Endodermal cell (in vitro differentiated cells): ENCODE measurements around the gene ZNRF3. TPM values are rescaled to one million over a fixed set of nuclear protein-coding genes. Genes with fewer than 3 reads are reported as not detected.

Experiments used
- DNase-seq: peaks from one replicate; pipeline ENCODE4 v3.0.0-alpha.2; 2017
- H3K27ac ChIP-seq: 2 replicates; pipeline ENCODE4 v1.5.1; 2013; ENCODE audit warnings: mild to moderate bottlenecking, low read depth, low read length, moderate library complexity
- H3K27me3 ChIP-seq: 2 replicates; pipeline ENCODE4 v1.6.1; 2013; ENCODE audit warnings: mild to moderate bottlenecking, low read length, moderate library complexity; ENCODE audit not compliant: insufficient read depth, control insufficient read depth, poor library complexity, severe bottlenecking
- H3K36me3 ChIP-seq: 2 replicates; pipeline ENCODE4 v1.7.0; 2013; ENCODE audit warnings: mild to moderate bottlenecking, low read length, moderate library complexity; ENCODE audit not compliant: control insufficient read depth, insufficient read depth
- H3K4me1 ChIP-seq: one replicate; pipeline ENCODE4 v1.7.0; 2013; ENCODE audit warnings: low read length; ENCODE audit not compliant: control insufficient read depth, insufficient read depth
- H3K4me3 ChIP-seq: 2 replicates; pipeline ENCODE4 v1.5.1; 2013; ENCODE audit warnings: mild to moderate bottlenecking, low read length, moderate library complexity
- H3K9ac ChIP-seq: 2 replicates; pipeline ENCODE4 v1.6.1; 2013; ENCODE audit warnings: mild to moderate bottlenecking, low read length, moderate library complexity; ENCODE audit not compliant: poor library complexity, severe bottlenecking; ENCODE audit errors: extremely low read depth
- H3K9me3 ChIP-seq: 2 replicates; pipeline ENCODE4 v1.6.1; 2013; ENCODE audit warnings: mild to moderate bottlenecking, low read length, moderate library complexity; ENCODE audit not compliant: control insufficient read depth
- H3K27ac Mint-ChIP-seq: 2 replicates; pipeline ENCODE4 v1.8.0; 2020; ENCODE audit warnings: mixed read lengths
- H3K27me3 Mint-ChIP-seq: 2 replicates; pipeline ENCODE4 v1.8.0; 2021; ENCODE audit warnings: mild to moderate bottlenecking, mixed read lengths; ENCODE audit not compliant: insufficient read depth
- H3K36me3 Mint-ChIP-seq: 2 replicates; pipeline ENCODE4 v1.8.0; 2020; ENCODE audit warnings: low read depth, mixed read lengths
- H3K4me1 Mint-ChIP-seq: 2 replicates; pipeline ENCODE4 v1.8.0; 2020; ENCODE audit warnings: mixed read lengths
- H3K4me3 Mint-ChIP-seq: 2 replicates; pipeline ENCODE4 v1.8.0; 2020; ENCODE audit warnings: mild to moderate bottlenecking, moderate library complexity, mixed read lengths
- H3K9me3 Mint-ChIP-seq: 2 replicates; pipeline ENCODE4 v1.8.0; 2020; ENCODE audit warnings: mild to moderate bottlenecking, mixed read lengths
- WGBS, 2 experiments: methylation state at CpG; one replicate each; pipeline versions ENCODE4 v1.1.5 to v1.1.7; 2013; ENCODE audit warnings: missing lambda C conversion rate in 2 of 2, mixed read lengths in 1 of 2; ENCODE audit not compliant: insufficient coverage in 1 of 2, insufficient read length in 1 of 2; 5-methylcytosine and 5-hydroxymethylcytosine counted together
- total RNA-seq, 2 donors: library from RNA; stranded (reverse); fragmentation: NEBNext Ultra II Directional in 1 of 2; extraction: Animal tissue kit (Norgen Biotek cat#: 25700) in 1 of 2; gene quantifications; 2 replicates in 1 of 2; 3 replicates in 1 of 2; pipeline ENCODE4 v1.2.1, GENCODE V29; 2021
- TF ChIP-seq, protein P1 (sequence below): fragments of 200-600 bp; sonication (generic); conservative IDR thresholded peaks from 2 replicates; pipeline ENCODE4 v1.5.0; 2021; ENCODE audit warnings: antibody characterized with exemption, mild to moderate bottlenecking

The ZNRF3 gene
- total RNA-seq, 2 donors from 2014 or later, result 15.8 to 19.8 TPM

DNA sequence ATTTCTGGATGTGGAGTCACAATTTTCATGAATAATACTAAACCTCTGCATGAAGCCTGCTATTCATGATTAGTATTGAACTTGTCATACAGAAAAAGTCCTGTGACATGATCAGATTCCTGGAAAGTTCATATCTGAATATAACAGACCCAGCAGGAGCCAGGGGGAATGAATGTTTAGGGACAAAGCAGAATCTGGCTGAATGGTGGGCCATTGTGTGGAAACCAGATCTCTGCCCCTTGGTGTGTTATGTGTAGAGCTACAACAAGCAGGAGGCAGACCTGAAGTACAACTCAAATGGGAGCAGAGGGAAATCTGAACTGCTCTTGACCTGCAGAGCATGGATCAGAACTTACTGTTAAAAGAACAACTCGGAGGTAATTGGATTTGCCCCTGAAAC is 219.7 kb downstream of the ZNRF3 start:
- no peak overlapping the region for H3K4me3 Mint-ChIP-seq

DNA sequence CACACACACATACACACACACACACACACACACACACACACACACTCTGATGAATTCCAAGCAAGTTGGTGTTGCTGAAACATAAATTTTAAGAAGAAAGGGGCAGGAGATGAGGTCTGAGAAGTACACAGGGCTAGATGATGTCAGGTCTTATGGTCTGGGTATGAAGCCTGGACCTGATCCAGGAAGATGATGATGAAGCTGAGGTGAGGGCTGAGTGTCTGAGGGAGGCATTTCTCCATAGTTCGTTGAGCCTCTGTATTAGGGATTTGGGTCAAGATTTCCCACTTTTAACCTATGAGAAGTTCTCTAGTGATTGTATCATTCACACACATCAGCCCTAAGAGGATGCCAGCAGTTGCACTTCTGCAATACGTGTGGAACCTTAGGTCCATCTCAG is 222.1 kb downstream of the ZNRF3 start:
- WGBS, 2 experiments, result 57 to 94% methylated on average over 1 to 2 of the region's 2 CpGs
- H3K9me3 Mint-ChIP-seq, result no peaks in the 10 kb centered on the region

More for the DNA sequence above, 219.7 kb downstream of the ZNRF3 start:
- Mint-ChIP-seq H3K36me3 (peaks cover 11% of the 10 kb centered on the region), H3K9me3 (no peaks in the 10 kb centered on the region), H3K27ac (no peak overlapping the region), H3K4me1 (peaks cover 21% of the 10 kb centered on the region), H3K27me3 (no peaks in the 10 kb centered on the region)
- 74 to 85% methylated on average over 1 of the region's 1 CpG for WGBS, 2 experiments
- Histone ChIP-seq H3K9me3 (no peaks in the 10 kb centered on the region), H3K36me3 (no peaks in the 10 kb centered on the region), H3K27me3 (no peaks in the 10 kb centered on the region), H3K9ac (no peak overlapping the region), H3K4me1 (no peaks in the 10 kb centered on the region), H3K27ac (peak overlapping the region; percentile 80), H3K4me3 (no peak overlapping the region)
- TF ChIP-seq, protein P1, sequence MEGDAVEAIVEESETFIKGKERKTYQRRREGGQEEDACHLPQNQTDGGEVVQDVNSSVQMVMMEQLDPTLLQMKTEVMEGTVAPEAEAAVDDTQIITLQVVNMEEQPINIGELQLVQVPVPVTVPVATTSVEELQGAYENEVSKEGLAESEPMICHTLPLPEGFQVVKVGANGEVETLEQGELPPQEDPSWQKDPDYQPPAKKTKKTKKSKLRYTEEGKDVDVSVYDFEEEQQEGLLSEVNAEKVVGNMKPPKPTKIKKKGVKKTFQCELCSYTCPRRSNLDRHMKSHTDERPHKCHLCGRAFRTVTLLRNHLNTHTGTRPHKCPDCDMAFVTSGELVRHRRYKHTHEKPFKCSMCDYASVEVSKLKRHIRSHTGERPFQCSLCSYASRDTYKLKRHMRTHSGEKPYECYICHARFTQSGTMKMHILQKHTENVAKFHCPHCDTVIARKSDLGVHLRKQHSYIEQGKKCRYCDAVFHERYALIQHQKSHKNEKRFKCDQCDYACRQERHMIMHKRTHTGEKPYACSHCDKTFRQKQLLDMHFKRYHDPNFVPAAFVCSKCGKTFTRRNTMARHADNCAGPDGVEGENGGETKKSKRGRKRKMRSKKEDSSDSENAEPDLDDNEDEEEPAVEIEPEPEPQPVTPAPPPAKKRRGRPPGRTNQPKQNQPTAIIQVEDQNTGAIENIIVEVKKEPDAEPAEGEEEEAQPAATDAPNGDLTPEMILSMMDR, result no peak
- DNase-seq, result no peak

DNA sequence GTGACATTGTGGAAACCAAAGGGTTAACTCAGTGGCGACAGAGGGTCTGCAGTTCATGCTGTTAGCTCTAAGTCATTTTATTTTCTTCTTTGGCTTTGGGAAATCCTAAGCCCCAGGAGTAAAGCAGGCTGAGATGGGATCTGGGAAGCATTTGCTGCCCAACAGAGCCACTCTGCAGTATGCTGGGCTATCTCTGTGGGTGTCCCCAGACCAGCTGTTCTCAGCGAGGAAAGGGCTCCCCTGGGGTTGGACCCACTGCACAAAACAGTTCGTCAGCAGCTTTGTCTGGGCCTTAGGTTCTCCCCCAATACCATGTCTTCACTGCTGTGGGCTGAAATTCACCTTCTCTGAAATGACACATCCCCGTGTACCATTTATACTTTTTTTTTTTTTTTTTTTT is 223.5 kb downstream of the ZNRF3 start:
- Mint-ChIP-seq H3K36me3 (no peaks in the 10 kb centered on the region), H3K9me3 (no peaks in the 10 kb centered on the region), H3K4me3 (no peak overlapping the region), H3K27ac (no peak overlapping the region), H3K4me1 (peaks cover 19% of the 10 kb centered on the region), H3K27me3 (no peaks in the 10 kb centered on the region)
- Histone ChIP-seq H3K4me1 (no peaks in the 10 kb centered on the region), H3K4me3 (no peak overlapping the region), H3K27me3 (no peaks in the 10 kb centered on the region), H3K9ac (no peak overlapping the region), H3K36me3 (no peaks in the 10 kb centered on the region), H3K27ac (no peak overlapping the region), H3K9me3 (no peaks in the 10 kb centered on the region)
- TF ChIP-seq, protein P1, result no peak
- no peak for DNase-seq
- WGBS, 2 experiments, result 52 to 56% methylated on average over 2 to 4 of the region's 4 CpGs

More for the DNA sequence above, 222.1 kb downstream of the ZNRF3 start:
- TF ChIP-seq, protein P1, result no peak
- Mint-ChIP-seq H3K27ac (no peak overlapping the region), H3K4me3 (no peak overlapping the region), H3K36me3 (no peaks in the 10 kb centered on the region), H3K4me1 (peaks cover 19% of the 10 kb centered on the region), H3K27me3 (no peaks in the 10 kb centered on the region)
- Histone ChIP-seq H3K9ac (no peak overlapping the region), H3K4me1 (no peaks in the 10 kb centered on the region), H3K36me3 (no peaks in the 10 kb centered on the region), H3K27me3 (no peaks in the 10 kb centered on the region), H3K27ac (no peak overlapping the region), H3K9me3 (no peaks in the 10 kb centered on the region), H3K4me3 (no peak overlapping the region)
- DNase-seq, result no peak

Other genes starting within 250 kb of the ZNRF3 start
- gene TTC28, start 203.7 kb upstream of the ZNRF3 start, total RNA-seq, result 10 to 100 TPM; 28.6 to 34.0 TPM
- 10 to 100 TPM; 67.5 to 72.3 TPM for gene CHEK2, start 141.8 kb upstream of the ZNRF3 start, total RNA-seq
- 10 to 100 TPM; 17.7 to 22.4 TPM for gene HSCB, start 141.5 kb upstream of the ZNRF3 start, total RNA-seq
- gene CCDC117, start 110.9 kb upstream of the ZNRF3 start, total RNA-seq, result 10 to 100 TPM; 40.9 TPM
- gene XBP1, start 83.0 kb upstream of the ZNRF3 start, total RNA-seq, result 100 to 1,000 TPM; 103 to 111 TPM
- not detected for gene C22orf31, start 178.3 kb downstream of the ZNRF3 start, total RNA-seq
- gene KREMEN1, start 189.5 kb downstream of the ZNRF3 start, total RNA-seq, result 1 to 10 TPM; 6.2 to 7.5 TPM